ENCODE results near the gene LMBR1. TPM values are rescaled to one million over a fixed set of nuclear protein-coding genes. Genes with fewer than 3 reads are reported as not detected.

Gene LMBR1
- total and polyA plus RNA-seq, 2 donors (not counting 1 experiment from before 2014, with no cell fraction given), result 30.8 to 41.6 TPM

GRCh38 chr7:156792611-156793010, 100.4 kb downstream of the LMBR1 start:
- no peak for DNase-seq (ENCODE audit: low read depth in 2 of 2)
- Histone ChIP-seq H3K27ac (ENCODE audit: insufficient read depth, low read length) (no peak overlapping the region), H3K4me2 (ENCODE audit: extremely low read depth, insufficient read depth, low read length) (no peak overlapping the region), H3K79me2 (ENCODE audit: control insufficient read depth, insufficient read depth, low read length) (no peaks in the 10 kb centered on the region), H3K4me3 (replicated peaks in 1 of 4; ENCODE audit: control extremely low read depth in 1 of 4, insufficient read depth in 1 of 4, low read depth in 3 of 4, low read length in 4 of 4) (no peak overlapping the region), H2AFZ (ENCODE audit: low read length) (no peak overlapping the region), H3K36me3 (ENCODE audit: control insufficient read depth, insufficient read depth, low read length) (no peaks in the 10 kb centered on the region), H3K4me1 (ENCODE audit: control insufficient read depth, extremely low read depth, insufficient read depth, low read length) (no peaks in the 10 kb centered on the region), H4K20me1 (ENCODE audit: control insufficient read depth, extremely low read depth, insufficient read depth, low read length) (no peaks in the 10 kb centered on the region), H3K9ac (ENCODE audit: insufficient read depth, low read length) (no peak overlapping the region), H3K9me3 (ENCODE audit: control insufficient read depth, insufficient read depth, low read depth, low read length) (no peaks in the 10 kb centered on the region), H3K27me3 (ENCODE audit: control insufficient read depth, insufficient read depth, low read length) (no peaks in the 10 kb centered on the region)
- TF ChIP-seq CTCF (conservative IDR thresholded peaks at IDR 0.05 in 1 of 2, IDR thresholded peaks at IDR 0.05 in 1 of 2; ENCODE audit: low read depth in 1 of 2, low read length in 2 of 2) (no peak), EZH2 (IDR thresholded peaks at IDR 0.05; ENCODE audit: low read length, missing control alignments) (no peak)

GRCh38 chr7:156791241-156791640, 101.7 kb downstream of the LMBR1 start:
- H4K20me1 ChIP-seq (ENCODE audit: control insufficient read depth, extremely low read depth, insufficient read depth, low read length), result no peaks in the 10 kb centered on the region
- no peaks in the 10 kb centered on the region for H3K27me3 ChIP-seq (ENCODE audit: control insufficient read depth, insufficient read depth, low read length)
- no peaks in the 10 kb centered on the region for H3K79me2 ChIP-seq (ENCODE audit: control insufficient read depth, insufficient read depth, low read length)
- no peak overlapping the region for H3K4me3 ChIP-seq (replicated peaks in 1 of 4; ENCODE audit: control extremely low read depth in 1 of 4, insufficient read depth in 1 of 4, low read depth in 3 of 4, low read length in 4 of 4)
- no peaks in the 10 kb centered on the region for H3K36me3 ChIP-seq (ENCODE audit: control insufficient read depth, insufficient read depth, low read length)
- H3K4me2 ChIP-seq (ENCODE audit: extremely low read depth, insufficient read depth, low read length), result no peak overlapping the region
- no peak overlapping the region for H3K9ac ChIP-seq (ENCODE audit: insufficient read depth, low read length)
- no peak overlapping the region for H2AFZ ChIP-seq (ENCODE audit: low read length)
- H3K27ac ChIP-seq (ENCODE audit: insufficient read depth, low read length), result no peak overlapping the region
- no peaks in the 10 kb centered on the region for H3K9me3 ChIP-seq (ENCODE audit: control insufficient read depth, insufficient read depth, low read depth, low read length)
- H3K4me1 ChIP-seq (ENCODE audit: control insufficient read depth, extremely low read depth, insufficient read depth, low read length), result no peaks in the 10 kb centered on the region
- DNase-seq (ENCODE audit: low read depth in 2 of 2), result no peak
- TF ChIP-seq CTCF (conservative IDR thresholded peaks at IDR 0.05 in 1 of 2, IDR thresholded peaks at IDR 0.05 in 1 of 2; ENCODE audit: low read depth in 1 of 2, low read length in 2 of 2), result no peak
- TF ChIP-seq EZH2 (IDR thresholded peaks at IDR 0.05; ENCODE audit: low read length, missing control alignments), result no peak

GRCh38 chr7:156790264-156790663, 102.7 kb downstream of the LMBR1 start:
- no peaks in the 10 kb centered on the region for H3K4me1 ChIP-seq (ENCODE audit: control insufficient read depth, extremely low read depth, insufficient read depth, low read length)
- H3K36me3 ChIP-seq (ENCODE audit: control insufficient read depth, insufficient read depth, low read length), result no peaks in the 10 kb centered on the region
- H3K9ac ChIP-seq (ENCODE audit: insufficient read depth, low read length), result no peak overlapping the region
- no peak overlapping the region for H3K27ac ChIP-seq (ENCODE audit: insufficient read depth, low read length)
- no peaks in the 10 kb centered on the region for H3K27me3 ChIP-seq (ENCODE audit: control insufficient read depth, insufficient read depth, low read length)
- DNase-seq (ENCODE audit: low read depth in 2 of 2), result no peak
- no peak overlapping the region for H3K4me2 ChIP-seq (ENCODE audit: extremely low read depth, insufficient read depth, low read length)
- H2AFZ ChIP-seq (ENCODE audit: low read length), result no peak overlapping the region
- no peaks in the 10 kb centered on the region for H3K9me3 ChIP-seq (ENCODE audit: control insufficient read depth, insufficient read depth, low read depth, low read length)
- no peaks in the 10 kb centered on the region for H3K79me2 ChIP-seq (ENCODE audit: control insufficient read depth, insufficient read depth, low read length)
- H3K4me3 ChIP-seq (replicated peaks in 1 of 4; ENCODE audit: control extremely low read depth in 1 of 4, insufficient read depth in 1 of 4, low read depth in 3 of 4, low read length in 4 of 4), result no peak overlapping the region
- TF ChIP-seq CTCF (conservative IDR thresholded peaks at IDR 0.05 in 1 of 2, IDR thresholded peaks at IDR 0.05 in 1 of 2; ENCODE audit: low read depth in 1 of 2, low read length in 2 of 2) (no peak), EZH2 (IDR thresholded peaks at IDR 0.05; ENCODE audit: low read length, missing control alignments) (no peak)
- H4K20me1 ChIP-seq (ENCODE audit: control insufficient read depth, extremely low read depth, insufficient read depth, low read length), result no peaks in the 10 kb centered on the region

Data from fibroblast of lung (primary cell).